ENCODE results near the gene ZBED5. TPM values are rescaled to one million over a fixed set of nuclear protein-coding genes. Genes with fewer than 3 reads are reported as not detected.
A peak's percentile ranks its signal among the peaks of the same experiment; 100 is the strongest.

Gene ZBED5
- total and polyA plus RNA-seq, 9 of the 15 experiments (the other 6 are each of a cell fraction or from before 2014, with no cell fraction given), result 12.4 to 70.7 (median 26.8) TPM

- no peak for TF ChIP-seq ZBTB12 (CRISPR knock-in tag; IDR thresholded peaks at IDR 0.05)
- no peak for TF ChIP-seq RBM39 (optimal IDR thresholded peaks at IDR 0.05; ENCODE audit: low read depth, low read length)
- peak; percentile 22; the same call in 1 of the 2 replicates for TF ChIP-seq SP1 (CRISPR knock-in tag; IDR thresholded peaks at IDR 0.05)
- TF ChIP-seq MAFG (tag; conservative IDR thresholded peaks at IDR 0.05), result no peak
- TF ChIP-seq TBP (optimal IDR thresholded peaks at IDR 0.05; ENCODE audit: low read depth, low read length), result no peak
- TF ChIP-seq PRPF4 (IDR thresholded peaks at IDR 0.05; ENCODE audit: insufficient read depth, low read depth, low read length, poor library complexity, severe bottlenecking), result peak; percentile 31
- no peak for TF ChIP-seq ESRRA (IDR thresholded peaks at IDR 0.05; ENCODE audit: borderline replicate concordance, low read depth)
- TF ChIP-seq ZNF184 (CRISPR knock-in tag; IDR thresholded peaks at IDR 0.05), result no peak
- no peak for TF ChIP-seq PHF20 (IDR thresholded peaks at IDR 0.05; ENCODE audit: partially characterized antibody)
- TF ChIP-seq ZNF431 (CRISPR knock-in tag; IDR thresholded peaks at IDR 0.05), result 0 out of 2 replicates have a peak, but pooled peaks have one; percentile 50
- TF ChIP-seq ZNF224 (CRISPR knock-in tag; IDR thresholded peaks at IDR 0.05), result no peak
- no peak for TF ChIP-seq RUNX1 (IDR thresholded peaks at IDR 0.05; ENCODE audit: low read depth)
- TF ChIP-seq TGIF2 (CRISPR knock-in tag; IDR thresholded peaks at IDR 0.05), result peak; percentile 42; the same call in 1 of the 2 replicates
- TF ChIP-seq BHLHE40 (IDR thresholded peaks at IDR 0.05; ENCODE audit: low read length), result no peak
- no peak for TF ChIP-seq DLX4 (CRISPR knock-in tag; IDR thresholded peaks at IDR 0.05)
- TF ChIP-seq ZNF253 (CRISPR knock-in tag; conservative IDR thresholded peaks at IDR 0.05), result no peak
- TF ChIP-seq TAL1 (IDR thresholded peaks at IDR 0.05), result no peak
- TF ChIP-seq TRIM24 (IDR thresholded peaks at IDR 0.05), result no peak
- TF ChIP-seq ZNF280B (CRISPR knock-in tag; IDR thresholded peaks at IDR 0.05), result no peak
- TF ChIP-seq EZH2 (IDR thresholded peaks at IDR 0.05; ENCODE audit: borderline replicate concordance, low read depth, low read length), result no peak
- no peak for TF ChIP-seq FOXO4 (CRISPR knock-in tag; IDR thresholded peaks at IDR 0.05)
- TF ChIP-seq ZC3H4 (CRISPR knock-in tag; IDR thresholded peaks at IDR 0.05; ENCODE audit: borderline replicate concordance), result no peak
- no peak for TF ChIP-seq HNRNPH1 (optimal IDR thresholded peaks at IDR 0.05; ENCODE audit: low read depth, low read length)
- TF ChIP-seq RBM15 (IDR thresholded peaks at IDR 0.05; ENCODE audit: insufficient read depth, low read length), result no peak
- TF ChIP-seq HCFC1 (IDR thresholded peaks at IDR 0.05; ENCODE audit: low read depth, low read length), result no peak
- peak; percentile 1 for TF ChIP-seq RBBP5 (IDR thresholded peaks at IDR 0.05; ENCODE audit: borderline replicate concordance, insufficient read depth, low read length, poor library complexity, severe bottlenecking)
These were observed 50.2 kb downstream of the ZBED5 start (continued) for GRCh38 chr11:10807493-10808234.
